ENCODE data around the gene TTC28.

Gene TTC28

GRCh38 chr22:28187612-28188011 is 492.0 kb downstream of the TTC28 start:
- TF ChIP-seq SUZ12 (IDR thresholded peaks at IDR 0.05; ENCODE audit: extremely low read depth, insufficient read depth, insufficient read length): no peak
- no peak for TF ChIP-seq ZNF274 (IDR thresholded peaks at IDR 0.05; ENCODE audit: low read depth, low read length)
- no peak for TF ChIP-seq YY1 (IDR thresholded peaks at IDR 0.05; ENCODE audit: insufficient read depth, insufficient read length)
- Histone ChIP-seq H3K4me3 (ENCODE audit: insufficient read length, low read depth) (no peak overlapping the region), H3K36me3 (ENCODE audit: insufficient read depth, insufficient read length, low read length) (no peaks in the 10 kb centered on the region), H3K9ac (ENCODE audit: insufficient read length, low read depth) (no peak overlapping the region), H3K4me1 (ENCODE audit: insufficient read depth, insufficient read length) (no peaks in the 10 kb centered on the region), H3K27me3 (ENCODE audit: insufficient read depth, insufficient read length) (no peaks in the 10 kb centered on the region), H3K9me3 (ENCODE audit: insufficient read depth, low read length) (peaks cover 8% of the 10 kb centered on the region; the same call in 1 of the 2 replicates)
- no peak for DNase-seq (ENCODE audit: low read depth, low spot score)

- TF ChIP-seq YY1 (IDR thresholded peaks at IDR 0.05; ENCODE audit: insufficient read depth, insufficient read length): no peak
- no peak for TF ChIP-seq SUZ12 (IDR thresholded peaks at IDR 0.05; ENCODE audit: extremely low read depth, insufficient read depth, insufficient read length)
- TF ChIP-seq ZNF274 (IDR thresholded peaks at IDR 0.05; ENCODE audit: low read depth, low read length): no peak
- no peaks in the 10 kb centered on the region for H3K4me1 ChIP-seq (ENCODE audit: insufficient read depth, insufficient read length)
Observed at GRCh38 chr22:28186641-28187040, 493.0 kb downstream of the TTC28 start.

GRCh38 chr22:28185130-28185529 is 494.5 kb downstream of the TTC28 start:
- Histone ChIP-seq H3K9ac (ENCODE audit: insufficient read length, low read depth) (no peak overlapping the region), H3K4me1 (ENCODE audit: insufficient read depth, insufficient read length) (no peaks in the 10 kb centered on the region), H3K4me3 (ENCODE audit: insufficient read length, low read depth) (no peak overlapping the region), H3K36me3 (ENCODE audit: insufficient read depth, insufficient read length, low read length) (no peaks in the 10 kb centered on the region), H3K27me3 (ENCODE audit: insufficient read depth, insufficient read length) (no peaks in the 10 kb centered on the region), H3K9me3 (ENCODE audit: insufficient read depth, low read length) (no peaks in the 10 kb centered on the region)
- TF ChIP-seq ZNF274 (IDR thresholded peaks at IDR 0.05; ENCODE audit: low read depth, low read length) (no peak), SUZ12 (IDR thresholded peaks at IDR 0.05; ENCODE audit: extremely low read depth, insufficient read depth, insufficient read length) (no peak), YY1 (IDR thresholded peaks at IDR 0.05; ENCODE audit: insufficient read depth, insufficient read length) (no peak)
- no peak for DNase-seq (ENCODE audit: low read depth, low spot score)

More at GRCh38 chr22:28186641-28187040, 493.0 kb downstream of the TTC28 start:
- no peak overlapping the region for H3K9ac ChIP-seq (ENCODE audit: insufficient read length, low read depth)
- no peaks in the 10 kb centered on the region for H3K27me3 ChIP-seq (ENCODE audit: insufficient read depth, insufficient read length)
- no peak for DNase-seq (ENCODE audit: low read depth, low spot score)
- no peak overlapping the region for H3K4me3 ChIP-seq (ENCODE audit: insufficient read length, low read depth)
- H3K36me3 ChIP-seq (ENCODE audit: insufficient read depth, insufficient read length, low read length): no peaks in the 10 kb centered on the region
- H3K9me3 ChIP-seq (ENCODE audit: insufficient read depth, low read length): peaks cover 7% of the 10 kb centered on the region; the same call in 1 of the 2 replicates

GRCh38 chr22:28183078-28183860 is 496.4 kb downstream of the TTC28 start:
- DNase-seq (ENCODE audit: low read depth, low spot score): no peak
- Histone ChIP-seq H3K4me3 (ENCODE audit: insufficient read length, low read depth) (no peak overlapping the region), H3K36me3 (ENCODE audit: insufficient read depth, insufficient read length, low read length) (no peaks in the 10 kb centered on the region)

GRCh38 chr22:28180804-28181731 is 498.6 kb downstream of the TTC28 start:
- Histone ChIP-seq H3K9ac (ENCODE audit: insufficient read length, low read depth) (no peak overlapping the region), H3K27me3 (ENCODE audit: insufficient read depth, insufficient read length) (no peaks in the 10 kb centered on the region), H3K4me1 (ENCODE audit: insufficient read depth, insufficient read length) (no peaks in the 10 kb centered on the region), H3K36me3 (ENCODE audit: insufficient read depth, insufficient read length, low read length) (no peaks in the 10 kb centered on the region), H3K4me3 (ENCODE audit: insufficient read length, low read depth) (no peak overlapping the region), H3K9me3 (ENCODE audit: insufficient read depth, low read length) (no peaks in the 10 kb centered on the region)
- no peak for TF ChIP-seq SUZ12 (IDR thresholded peaks at IDR 0.05; ENCODE audit: extremely low read depth, insufficient read depth, insufficient read length)
- no peak for TF ChIP-seq YY1 (IDR thresholded peaks at IDR 0.05; ENCODE audit: insufficient read depth, insufficient read length)
- no peak for DNase-seq (ENCODE audit: low read depth, low spot score)

More at GRCh38 chr22:28183078-28183860, 496.4 kb downstream of the TTC28 start:
- TF ChIP-seq ZNF274 (IDR thresholded peaks at IDR 0.05; ENCODE audit: low read depth, low read length) (no peak), YY1 (IDR thresholded peaks at IDR 0.05; ENCODE audit: insufficient read depth, insufficient read length) (no peak), SUZ12 (IDR thresholded peaks at IDR 0.05; ENCODE audit: extremely low read depth, insufficient read depth, insufficient read length) (no peak)
- Histone ChIP-seq H3K27me3 (ENCODE audit: insufficient read depth, insufficient read length) (no peaks in the 10 kb centered on the region), H3K4me1 (ENCODE audit: insufficient read depth, insufficient read length) (no peaks in the 10 kb centered on the region), H3K9ac (ENCODE audit: insufficient read length, low read depth) (no peak overlapping the region), H3K9me3 (ENCODE audit: insufficient read depth, low read length) (no peaks in the 10 kb centered on the region)

GRCh38 chr22:28179392-28179791 is 500.2 kb downstream of the TTC28 start:
- Histone ChIP-seq H3K27me3 (ENCODE audit: insufficient read depth, insufficient read length) (no peaks in the 10 kb centered on the region), H3K4me3 (ENCODE audit: insufficient read length, low read depth) (no peak overlapping the region), H3K36me3 (ENCODE audit: insufficient read depth, insufficient read length, low read length) (no peaks in the 10 kb centered on the region), H3K9ac (ENCODE audit: insufficient read length, low read depth) (no peak overlapping the region), H3K9me3 (ENCODE audit: insufficient read depth, low read length) (no peaks in the 10 kb centered on the region), H3K4me1 (ENCODE audit: insufficient read depth, insufficient read length) (no peaks in the 10 kb centered on the region)
- DNase-seq (ENCODE audit: low read depth, low spot score): no peak
- no peak for TF ChIP-seq ZNF274 (IDR thresholded peaks at IDR 0.05; ENCODE audit: low read depth, low read length)
- no peak for TF ChIP-seq SUZ12 (IDR thresholded peaks at IDR 0.05; ENCODE audit: extremely low read depth, insufficient read depth, insufficient read length)
- no peak for TF ChIP-seq YY1 (IDR thresholded peaks at IDR 0.05; ENCODE audit: insufficient read depth, insufficient read length)
